SKM-1 treated with dmso at 0.1 percent for 144 hours (cell line): ENCODE results near the gene FAM210B.
"Not testable (repeated sequence)": the region's sequence is repeated elsewhere in the genome, so short reads cannot be mapped to it uniquely, and the experiment has no call there.

ENCODE experiments used
- DNase-seq: peaks from one replicate; lab custom pipeline; 2025; ENCODE audit not compliant: unreplicated experiment; lab: John Stamatoyannopoulos, UW

Gene FAM210B

GRCh38 chr20:56358600-56359211 lies at the start of gene FAM210B:
Gene FAM210B (plus strand): TSS chr20:56358974. CDS start chr20:56359006, 32 bp downstream.
- peak; percentile 63 for DNase-seq

- no peak for DNase-seq
Measured at GRCh38 chr20:56316051-56316450, 42.7 kb upstream of the FAM210B start.

- no peak for DNase-seq
Measured at GRCh38 chr20:56316483-56316882, 42.3 kb upstream of the FAM210B start.

GRCh38 chr20:56322681-56323080 lies 36.1 kb upstream of the FAM210B start:
- no peak for DNase-seq

GRCh38 chr20:56323206-56323605 lies 35.6 kb upstream of the FAM210B start:
- no peak for DNase-seq

GRCh38 chr20:56323656-56324055 lies 35.1 kb upstream of the FAM210B start:
- DNase-seq, result no peak

GRCh38 chr20:56324806-56325205 lies 34.0 kb upstream of the FAM210B start:
- no peak for DNase-seq

GRCh38 chr20:56328861-56329260 lies 29.9 kb upstream of the FAM210B start:
- DNase-seq, result no peak

- not testable (repeated sequence) for DNase-seq
Measured at GRCh38 chr20:56336709-56337108, 22.1 kb upstream of the FAM210B start.

- DNase-seq, result no peak
Measured at GRCh38 chr20:56342783-56343182, 16.0 kb upstream of the FAM210B start.

- DNase-seq, result peak; percentile 7
Measured at GRCh38 chr20:56343861-56344381, 14.9 kb upstream of the FAM210B start.

- DNase-seq, result no peak
Measured at GRCh38 chr20:56345911-56346310, 12.9 kb upstream of the FAM210B start.

GRCh38 chr20:56347628-56348304 lies 11.0 kb upstream of the FAM210B start:
- no peak for DNase-seq

- DNase-seq, result no peak
Measured at GRCh38 chr20:56348305-56348693, 10.5 kb upstream of the FAM210B start.

GRCh38 chr20:56348746-56349145 lies 10.0 kb upstream of the FAM210B start:
- DNase-seq, result no peak

- no peak for DNase-seq
Measured at GRCh38 chr20:56350842-56351241, 7.9 kb upstream of the FAM210B start.

- DNase-seq, result no peak
Measured at GRCh38 chr20:56352345-56353055, 6.3 kb upstream of the FAM210B start.

- no peak for DNase-seq
Measured at GRCh38 chr20:56353356-56353755, 5.4 kb upstream of the FAM210B start.

GRCh38 chr20:56358070-56358469 lies 704 bp upstream of the FAM210B start:
- DNase-seq, result no peak

GRCh38 chr20:56359212-56360132 lies 698 bp downstream of the FAM210B start:
- DNase-seq, result no peak
